Occipital lobe (tissue), 2 donors: ENCODE results near the gene ACSS3. TPM values are rescaled to one million over a fixed set of nuclear protein-coding genes. Genes with fewer than 3 reads are reported as not detected.
"Not testable (repeated sequence)": the region's sequence is repeated elsewhere in the genome, so short reads cannot be mapped to it uniquely, and the experiment has no call there.

Source experiments
- DNase-seq: peaks from one replicate; lab custom pipeline; 2025; lab: John Stamatoyannopoulos, UW
- total RNA-seq: library from RNA; depleted of rRNA; stranded (reverse); fragments of >200 nt; gene quantifications from one replicate; pipeline ENCODE4 v1.2.3, GENCODE V29; 2014

ACSS3 gene
- total RNA-seq, 1 donor from 2014 or later = 8.9 TPM

DNA sequence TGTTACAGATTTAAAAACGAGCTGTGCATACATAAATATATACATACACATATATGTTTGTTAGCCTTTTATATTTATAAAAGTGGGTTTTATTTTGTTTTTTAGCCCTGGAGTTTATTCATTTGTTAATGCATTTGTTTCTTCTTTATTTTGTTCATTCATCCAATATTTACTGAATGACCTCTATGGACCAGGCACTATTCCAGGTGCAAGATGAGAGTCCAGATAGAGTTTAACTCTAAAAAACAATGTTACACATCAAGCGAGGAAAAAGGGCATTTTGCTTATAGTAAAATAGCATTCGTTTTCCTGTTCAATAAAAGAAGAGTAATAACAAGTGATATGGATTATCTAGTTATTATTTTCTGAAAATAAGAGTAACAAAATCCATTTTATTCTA lies 14.2 kb downstream of the ACSS3 start:
- no peak for DNase-seq

DNA sequence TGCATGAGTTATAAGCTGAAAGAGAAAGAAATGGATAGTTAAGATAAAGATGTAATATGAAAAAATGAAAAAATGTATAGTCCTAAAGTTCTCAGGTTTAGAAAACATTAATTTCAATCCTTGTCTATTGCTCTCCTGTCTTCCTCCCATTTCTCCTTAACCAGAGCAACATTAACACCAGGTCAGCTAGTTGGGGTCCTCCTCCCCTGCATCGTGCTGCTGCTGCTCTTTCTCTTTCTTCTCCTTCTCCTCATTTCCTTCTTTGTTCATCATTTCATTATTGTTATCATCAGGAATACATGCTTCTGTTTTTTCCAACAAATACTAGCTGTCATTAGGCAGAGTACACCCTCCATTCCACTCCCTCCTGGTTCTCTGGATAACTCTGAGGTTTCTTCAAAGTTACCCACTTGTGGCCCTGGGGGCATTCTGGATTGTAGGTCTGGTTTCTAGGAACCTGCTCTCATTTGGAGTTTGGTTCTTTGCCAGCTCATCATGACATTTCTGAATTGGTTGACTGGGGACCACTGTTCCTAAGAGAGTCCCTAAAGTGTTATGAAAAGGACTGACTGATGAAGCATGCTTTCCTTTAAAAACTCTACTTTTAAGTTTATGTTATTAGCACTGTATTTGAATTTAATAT lies 17.0 kb downstream of the ACSS3 start:
- DNase-seq = no peak

DNA sequence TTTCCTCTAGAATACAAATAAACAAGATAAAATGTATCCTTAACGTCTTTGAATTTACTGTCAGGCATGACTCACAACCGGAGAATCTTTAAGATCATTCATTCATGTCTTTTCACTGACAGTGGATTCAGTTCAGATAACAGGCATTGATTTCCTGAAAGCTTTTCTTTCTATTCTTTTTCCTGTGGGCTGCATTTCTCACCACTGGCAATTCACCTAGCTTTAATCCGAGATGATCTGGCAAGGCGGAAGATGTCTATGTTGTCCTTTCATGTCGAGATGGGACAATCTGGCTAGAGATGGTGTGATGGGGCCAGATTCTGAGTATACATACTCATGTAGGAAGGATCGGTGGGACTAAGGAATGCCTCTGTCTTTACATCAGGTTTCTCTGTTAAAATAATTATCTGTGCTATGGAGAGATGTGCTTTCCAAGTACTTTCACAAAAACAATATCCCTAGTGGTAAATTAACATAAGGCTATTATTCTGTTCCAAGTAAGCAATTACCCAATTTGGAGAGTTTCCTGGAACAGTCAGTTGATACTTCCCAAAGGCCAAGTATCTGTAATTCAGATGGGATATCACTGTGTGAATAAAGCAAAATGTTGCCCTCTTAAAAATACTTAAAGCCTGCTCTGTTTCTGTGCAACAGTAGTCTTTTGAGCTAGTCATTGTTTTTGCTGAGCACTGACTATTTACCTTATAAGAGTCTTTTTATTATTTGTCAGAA lies 17.8 kb downstream of the ACSS3 start:
- no peak for DNase-seq

DNA sequence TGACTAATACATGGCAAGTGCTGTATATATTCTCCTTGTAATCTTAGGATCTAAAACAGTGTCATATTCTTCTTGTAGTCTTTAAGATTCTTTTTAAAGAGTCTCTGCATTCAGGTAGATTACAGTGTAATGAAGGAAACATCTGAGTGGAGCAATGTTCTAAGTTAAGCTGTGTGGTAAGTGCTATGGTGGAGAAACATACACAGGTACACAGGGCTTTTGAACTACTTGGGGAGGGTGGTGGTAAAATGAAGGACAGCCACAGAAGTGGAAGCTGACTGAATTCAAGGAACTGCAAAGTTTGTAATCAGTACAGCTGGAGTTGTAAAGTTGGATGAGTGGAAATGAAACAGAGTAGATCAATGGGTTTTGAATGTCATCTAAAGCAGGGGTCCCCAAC lies 27.8 kb downstream of the ACSS3 start:
- no peak for DNase-seq

DNA sequence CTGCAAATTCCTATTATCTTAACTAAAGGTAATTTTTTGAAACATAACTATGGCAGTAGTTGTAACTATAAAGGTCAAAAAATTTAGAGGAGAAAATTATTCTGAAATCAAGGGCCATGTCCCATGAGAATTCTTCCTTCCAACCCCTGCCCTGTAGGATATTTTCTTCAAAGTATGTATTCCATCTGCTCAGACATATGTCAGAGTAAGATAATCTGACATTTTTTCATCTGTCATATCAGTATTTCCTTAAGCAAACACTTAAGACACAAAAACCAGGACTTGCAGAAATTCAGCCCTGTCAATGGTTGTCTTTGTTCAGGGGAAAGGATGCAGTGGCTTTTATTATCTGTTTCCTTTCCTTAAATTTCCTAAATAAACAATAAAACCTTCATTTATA lies 36.3 kb downstream of the ACSS3 start:
- DNase-seq = no peak

DNA sequence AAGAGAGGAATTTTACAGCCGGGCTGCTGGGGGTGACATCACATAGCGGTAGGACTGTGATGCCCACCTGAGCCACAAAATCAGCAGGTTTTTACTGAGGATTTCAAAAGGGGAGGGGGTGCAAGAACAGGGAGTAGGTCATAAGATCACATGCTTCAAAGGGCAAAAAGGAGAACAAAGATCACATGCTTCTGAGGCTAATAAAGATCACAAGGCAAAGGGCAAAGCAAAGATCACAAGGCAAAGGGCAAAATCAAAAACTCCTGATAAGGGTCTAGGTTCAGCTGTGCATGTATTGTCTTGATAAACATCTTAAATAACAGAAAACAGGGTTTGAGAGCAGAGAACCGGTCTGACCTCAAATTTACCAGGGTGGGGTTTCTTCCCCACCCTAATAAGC lies 41.2 kb downstream of the ACSS3 start:
- DNase-seq = not testable (repeated sequence)

DNA sequence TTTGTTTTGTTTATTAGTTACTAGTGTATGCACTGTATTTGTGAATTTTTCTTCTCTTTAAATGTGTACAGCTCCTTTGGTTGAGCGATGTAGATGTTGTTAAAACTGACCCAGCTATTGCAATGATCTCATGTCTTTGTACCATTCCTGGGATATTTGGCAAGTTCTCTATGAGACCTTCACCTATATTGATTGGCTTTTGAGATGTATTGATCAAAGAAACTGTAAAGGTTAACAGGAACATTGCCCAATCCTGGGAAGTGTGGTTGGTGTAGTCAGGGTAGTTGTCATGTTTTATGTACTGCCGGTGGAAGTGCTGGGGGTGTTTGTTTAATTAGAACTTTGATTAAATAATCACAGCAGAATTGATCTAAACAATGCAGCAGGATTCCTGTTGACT lies 43.1 kb downstream of the ACSS3 start:
- DNase-seq = no peak

DNA sequence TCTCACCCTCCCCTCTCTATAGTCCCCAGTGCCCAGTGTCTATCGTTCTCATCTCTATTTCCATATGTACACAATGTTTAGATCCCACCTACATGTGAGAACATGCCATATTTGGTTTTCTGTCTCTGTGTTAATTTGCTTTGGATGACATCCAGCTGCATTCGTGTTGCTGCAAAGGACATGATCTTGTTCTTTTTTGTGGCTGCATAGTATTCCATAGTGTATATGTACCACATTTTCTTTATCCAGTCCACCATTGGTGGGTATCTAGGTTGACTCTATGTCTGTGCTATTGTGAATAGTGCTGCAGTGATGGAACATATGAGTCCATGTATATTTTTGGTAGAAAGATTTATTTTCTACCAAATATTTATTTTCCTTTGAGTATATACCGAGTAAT lies 45.7 kb downstream of the ACSS3 start:
- DNase-seq = no peak

DNA sequence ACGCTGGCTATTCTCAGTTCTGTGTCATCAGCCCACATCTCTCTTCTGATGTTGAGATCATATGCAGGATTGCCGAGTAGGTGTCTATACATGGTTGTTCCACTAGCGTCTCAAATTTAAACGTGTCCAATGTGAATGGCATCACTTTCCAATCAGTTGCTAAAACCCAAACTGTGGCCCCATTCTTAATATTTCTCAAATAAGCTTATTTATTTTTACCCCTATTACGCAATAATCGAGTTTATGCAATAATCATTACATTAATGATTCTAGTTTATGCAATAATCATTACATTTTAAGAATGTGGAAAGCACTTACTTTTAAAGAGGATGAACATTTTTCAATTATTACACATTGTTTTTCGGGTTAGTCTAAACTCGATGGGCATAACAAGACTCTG lies 47.8 kb downstream of the ACSS3 start:
- no peak for DNase-seq

DNA sequence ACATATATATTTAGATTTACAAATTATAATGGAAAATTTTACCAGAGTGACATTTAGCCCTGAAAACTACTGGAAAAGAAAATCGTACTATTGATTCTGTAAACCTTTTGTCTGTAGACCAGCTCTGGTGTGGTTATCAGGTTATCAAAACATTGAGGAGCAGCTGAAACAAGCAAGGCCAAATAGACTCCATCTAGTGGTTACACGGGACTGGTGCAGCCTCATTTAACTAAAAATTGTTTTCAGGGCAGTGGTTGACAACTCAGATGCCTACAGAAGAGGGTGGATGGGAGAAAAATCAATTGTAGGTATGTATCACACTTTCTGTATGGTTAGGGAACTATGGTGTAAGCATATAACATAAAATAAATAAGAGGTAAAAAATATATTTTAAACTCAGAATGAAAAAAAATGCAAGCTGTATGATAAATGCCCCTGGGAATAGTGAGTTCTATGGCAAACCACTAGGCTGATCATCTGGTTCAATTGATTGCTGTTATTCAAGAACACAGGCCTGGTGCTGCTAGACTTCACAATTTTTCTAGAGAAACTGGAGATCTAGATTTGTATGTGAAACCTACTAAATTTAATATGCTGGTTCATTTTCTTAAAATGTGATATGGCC lies 51.2 kb downstream of the ACSS3 start:
- DNase-seq = no peak

DNA sequence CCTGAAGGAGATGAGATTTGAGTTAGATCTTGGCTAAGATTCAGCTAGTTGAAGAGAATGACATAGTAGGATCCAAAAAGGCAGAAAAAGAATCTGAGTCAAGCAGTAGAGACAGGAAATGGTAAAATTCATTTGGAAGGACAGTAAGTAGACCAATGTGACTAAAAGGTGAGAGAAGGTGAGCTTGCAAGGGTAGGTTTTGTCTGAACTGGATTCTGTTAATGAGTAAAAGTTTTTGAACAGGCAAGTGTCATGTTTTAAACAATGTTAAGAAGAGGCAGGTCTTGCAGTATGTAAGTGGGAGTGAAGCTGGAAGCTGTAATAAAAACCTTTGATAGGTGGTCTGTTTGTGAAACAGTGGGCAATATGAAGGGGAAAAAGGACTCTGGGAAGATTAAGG lies 58.6 kb downstream of the ACSS3 start:
- DNase-seq = no peak

DNA sequence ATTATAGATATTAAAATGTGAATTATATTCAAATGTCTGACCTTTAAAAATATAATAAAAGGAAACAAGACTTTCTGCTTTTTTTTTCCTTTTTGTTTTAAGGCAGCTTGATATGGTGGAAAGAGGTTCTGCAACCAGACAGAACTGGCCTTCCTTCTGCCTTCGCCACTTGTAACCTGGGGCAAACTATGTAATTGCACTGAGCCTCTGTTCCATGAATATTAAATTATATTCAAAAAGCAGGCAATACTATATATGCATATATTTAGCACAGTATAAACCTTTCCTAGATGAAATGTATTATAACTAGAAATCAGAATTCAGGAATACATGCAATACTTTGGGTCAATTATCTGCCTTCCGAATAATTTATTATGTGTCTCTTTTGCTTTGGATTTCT lies 59.9 kb downstream of the ACSS3 start:
- no peak for DNase-seq

DNA sequence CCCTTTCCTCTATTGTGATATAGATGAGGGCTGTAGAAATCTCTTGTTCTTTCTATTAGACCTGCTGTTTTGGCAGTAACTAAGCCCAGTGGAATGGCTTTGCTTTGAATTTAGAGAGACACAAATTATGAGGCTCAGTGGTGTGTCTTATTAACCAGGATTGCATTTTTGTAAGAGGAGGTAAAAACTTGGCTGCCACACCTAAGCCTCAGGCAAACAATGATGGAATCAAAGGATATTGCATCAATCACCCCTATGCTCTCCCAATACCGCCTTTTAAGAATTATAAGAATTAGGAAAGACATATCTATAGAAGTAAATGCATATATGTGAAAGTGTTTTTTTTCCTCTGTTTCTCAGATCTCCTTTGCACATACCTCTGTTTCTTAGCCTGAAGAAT lies 63.3 kb downstream of the ACSS3 start:
- DNase-seq = no peak

DNA sequence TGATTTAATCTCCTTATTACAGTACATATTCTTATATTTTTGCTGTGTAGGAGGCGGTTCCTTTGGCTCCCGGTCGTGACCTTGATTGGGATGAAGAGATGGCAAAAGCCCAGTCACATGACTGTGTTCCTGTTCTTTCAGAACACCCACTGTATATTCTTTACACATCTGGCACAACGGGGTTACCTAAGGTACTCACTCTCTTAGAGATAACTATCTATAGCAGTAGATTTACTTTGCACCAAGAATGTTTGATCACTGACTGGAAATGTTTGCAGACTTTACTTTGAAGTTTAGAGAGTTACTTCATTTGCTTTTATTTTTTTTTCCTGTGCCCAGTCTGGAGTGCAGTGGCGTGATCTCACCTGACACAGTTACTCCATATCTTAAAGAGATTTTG lies 65.2 kb downstream of the ACSS3 start:
- DNase-seq = no peak

DNA sequence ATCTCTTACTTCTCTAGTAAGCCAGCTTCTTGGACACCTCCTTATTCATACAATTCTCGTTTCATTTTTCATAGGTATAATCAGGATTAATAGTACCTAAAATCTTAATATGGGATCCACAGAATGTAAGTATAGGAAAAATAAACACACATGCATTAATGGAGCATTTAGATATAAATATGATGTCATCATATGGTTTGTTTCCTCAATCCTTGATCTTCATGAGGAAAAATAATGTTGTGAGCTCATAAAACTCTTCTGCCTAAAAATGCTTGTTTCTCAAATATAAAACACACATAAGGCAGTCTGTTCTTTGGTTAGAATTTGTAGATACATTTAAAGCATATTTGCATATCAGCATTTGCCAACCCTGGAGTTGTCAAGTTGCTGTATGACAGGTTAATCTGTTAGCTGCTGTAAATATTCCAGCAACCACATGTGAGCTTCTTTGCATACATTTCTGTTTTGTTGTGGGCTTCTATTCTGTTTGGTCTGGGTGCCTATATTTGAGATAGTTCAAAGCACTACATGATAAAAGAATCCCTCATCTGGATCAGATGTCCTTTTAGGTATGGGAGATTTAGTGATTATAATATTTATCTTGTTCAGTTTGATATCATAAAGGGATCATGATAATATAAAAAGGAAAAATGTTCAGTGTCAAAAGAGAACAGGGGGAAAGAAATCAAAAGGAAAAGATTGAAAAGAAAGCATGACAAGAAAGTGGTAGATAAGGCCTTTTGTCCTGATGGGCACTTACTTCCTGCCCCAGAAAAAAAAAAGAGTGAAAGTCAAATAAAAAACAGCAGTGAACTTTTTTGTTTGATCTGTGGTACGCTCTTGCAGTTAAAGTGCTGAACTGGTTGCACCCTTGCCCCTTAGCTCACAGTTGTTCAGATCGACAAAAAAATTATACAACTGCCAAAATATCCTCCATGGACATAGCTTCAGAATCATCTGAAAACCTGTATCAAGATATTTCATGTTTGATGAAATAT lies 68.6 kb downstream of the ACSS3 start:
- DNase-seq = no peak

DNA sequence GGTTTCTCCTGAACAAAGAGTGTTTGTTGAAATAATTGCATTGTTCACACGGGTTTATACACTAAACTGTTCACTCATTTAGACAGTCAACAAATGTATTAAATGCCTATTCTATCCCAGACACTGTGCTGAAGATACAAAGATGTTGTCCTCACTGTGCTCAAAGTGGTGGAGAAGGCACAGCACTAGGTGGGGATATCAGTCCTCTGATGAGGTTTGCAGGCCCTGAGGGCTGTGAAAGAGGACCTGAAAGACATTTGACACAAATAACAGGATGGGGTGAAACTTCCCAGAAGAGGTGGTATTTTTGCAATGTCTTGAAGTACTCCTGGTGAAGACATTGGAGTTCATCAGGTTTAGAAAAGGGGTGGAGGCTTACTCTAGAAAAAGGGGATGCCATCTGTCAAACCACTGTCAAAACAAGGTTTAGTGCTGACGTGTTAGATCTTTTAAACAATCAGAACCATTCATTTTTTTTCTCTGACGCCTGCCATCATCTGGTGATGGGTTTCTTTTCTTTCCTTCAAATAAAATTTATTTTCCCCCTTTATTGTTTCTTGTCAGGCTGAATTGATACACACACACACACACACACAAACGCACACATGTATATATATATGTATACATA lies 69.5 kb downstream of the ACSS3 start:
- DNase-seq = no peak

DNA sequence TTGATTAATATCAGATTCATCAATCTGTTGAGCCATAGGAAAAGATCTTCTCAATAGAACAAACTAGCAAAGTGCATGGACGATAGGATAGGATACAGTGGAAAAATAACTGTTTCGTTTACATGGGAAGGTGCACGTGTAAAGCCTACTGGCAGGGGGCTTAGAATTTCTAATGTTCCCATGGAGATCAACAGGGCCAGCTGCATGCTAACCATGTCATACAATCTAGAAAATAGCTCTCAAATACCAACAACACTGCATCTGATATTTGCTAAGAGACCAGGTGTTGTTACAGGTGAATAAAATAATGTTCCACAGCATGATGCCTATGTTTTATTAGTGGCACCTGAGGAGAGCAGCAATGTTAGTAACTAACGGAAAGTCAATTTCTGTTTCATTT lies 72.5 kb downstream of the ACSS3 start:
- no peak for DNase-seq

DNA sequence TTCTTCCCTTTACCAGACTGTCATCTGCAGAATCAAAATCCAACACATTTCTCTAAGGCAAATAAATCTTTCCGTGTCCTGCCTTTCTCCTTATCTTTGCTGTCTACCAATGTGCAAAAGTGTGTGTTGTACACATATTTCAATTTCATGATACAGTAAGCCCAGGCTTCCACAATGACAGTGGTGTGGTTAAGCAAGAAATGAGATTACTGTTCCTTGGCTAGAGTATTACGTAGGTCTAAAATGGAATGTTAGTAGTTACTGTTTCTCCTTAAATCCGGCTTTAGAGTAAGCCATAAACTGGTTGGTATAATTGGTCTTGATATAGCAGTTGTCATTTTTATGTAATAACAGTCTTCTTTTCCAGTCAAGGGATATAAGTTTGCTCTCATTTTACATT lies 82.0 kb downstream of the ACSS3 start:
- DNase-seq = no peak

DNA sequence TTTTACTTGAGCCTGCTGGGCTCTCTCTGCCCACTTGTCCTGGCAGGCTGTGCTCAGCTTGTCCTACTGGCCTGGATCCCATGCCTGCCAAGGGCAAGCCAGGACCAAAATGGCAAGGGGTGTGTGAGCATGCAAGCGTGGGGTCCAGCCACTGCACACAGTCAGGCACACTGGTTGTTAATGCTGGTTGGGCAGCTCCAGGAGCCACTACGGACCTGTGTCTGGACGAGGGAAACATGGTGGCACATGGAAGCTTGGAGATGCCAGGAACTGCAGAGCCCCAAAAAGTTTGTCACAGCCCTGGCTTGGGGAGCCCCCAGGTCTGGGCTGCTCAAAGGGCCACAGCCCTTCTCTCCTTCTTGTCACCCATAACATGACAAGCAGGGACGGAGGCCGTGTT lies 83.8 kb downstream of the ACSS3 start:
- DNase-seq = no peak

DNA sequence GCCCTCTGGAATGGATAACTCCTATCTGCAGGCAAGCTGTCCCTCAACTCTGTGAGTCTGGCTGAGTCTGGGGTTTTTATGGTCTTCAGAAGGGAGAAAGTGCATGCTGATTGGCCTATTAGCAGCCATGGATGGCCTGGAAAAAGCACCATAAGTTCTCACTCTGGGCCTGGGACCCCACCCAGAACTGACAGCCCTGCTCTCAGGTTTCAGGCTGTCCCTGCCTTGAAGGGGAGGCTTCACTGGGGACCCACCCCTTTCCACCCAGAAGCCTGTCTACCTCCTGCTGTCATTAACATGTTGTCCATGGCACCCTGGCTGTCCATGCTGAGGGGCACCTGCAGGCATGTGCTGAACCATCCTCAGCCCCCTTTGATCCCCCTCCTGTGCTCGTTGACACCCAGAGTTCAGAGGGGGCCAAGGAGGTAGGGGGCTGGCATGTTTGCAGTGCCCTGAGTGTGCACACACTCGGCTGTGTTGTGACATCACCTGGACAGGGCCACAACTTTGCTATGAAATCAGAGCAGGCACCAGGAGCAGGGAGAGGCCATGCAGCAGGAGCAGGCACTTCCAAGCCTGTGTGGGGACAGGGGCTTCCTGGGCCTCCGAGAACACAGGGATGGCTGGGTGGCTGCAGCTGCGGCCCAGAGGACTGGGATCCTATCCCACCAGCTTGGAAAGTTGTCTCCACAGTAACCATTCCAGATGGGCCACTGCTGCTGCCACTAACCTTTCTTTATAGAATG lies 84.7 kb downstream of the ACSS3 start:
- DNase-seq = no peak

DNA sequence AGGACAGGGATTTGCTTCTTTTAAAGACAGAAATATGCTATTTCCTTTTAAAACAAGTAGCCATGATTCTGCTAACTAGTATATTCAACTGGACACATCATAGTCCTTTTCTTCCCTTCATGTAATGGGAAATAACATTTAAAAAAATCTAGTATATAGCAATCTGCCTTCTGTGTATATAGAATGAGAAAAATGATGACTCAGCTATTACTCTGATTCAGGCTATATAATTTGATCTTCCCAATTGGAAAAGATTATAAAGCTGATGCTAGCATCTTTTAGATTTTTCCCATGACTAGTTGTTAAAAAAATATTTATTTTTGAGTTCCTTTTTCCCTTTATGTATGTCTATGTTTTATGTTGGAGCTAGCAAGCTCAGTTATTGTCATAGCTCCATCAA lies 86.9 kb downstream of the ACSS3 start:
- DNase-seq = no peak
